GM21360 (cell line): ENCODE measurements around the gene ADPRHL1.
"Not testable (repeated sequence)": the region's sequence is repeated elsewhere in the genome, so short reads cannot be mapped to it uniquely, and the experiment has no call there.

Source experiments
- ATAC-seq: cut with Tn5 transposase; IDR thresholded peaks from one replicate; pipeline ENCODE4 v1.9.1; 2021; ENCODE audit warnings: mild to moderate bottlenecking, moderate library complexity; ENCODE audit not compliant: unreplicated experiment

ADPRHL1 gene

GRCh38 chr13:113437408-113438010, 15.8 kb downstream of the ADPRHL1 start:
- no peak for ATAC-seq

- not testable (repeated sequence) for ATAC-seq
Measured at GRCh38 chr13:113436866-113437265, 16.4 kb downstream of the ADPRHL1 start.

DNA sequence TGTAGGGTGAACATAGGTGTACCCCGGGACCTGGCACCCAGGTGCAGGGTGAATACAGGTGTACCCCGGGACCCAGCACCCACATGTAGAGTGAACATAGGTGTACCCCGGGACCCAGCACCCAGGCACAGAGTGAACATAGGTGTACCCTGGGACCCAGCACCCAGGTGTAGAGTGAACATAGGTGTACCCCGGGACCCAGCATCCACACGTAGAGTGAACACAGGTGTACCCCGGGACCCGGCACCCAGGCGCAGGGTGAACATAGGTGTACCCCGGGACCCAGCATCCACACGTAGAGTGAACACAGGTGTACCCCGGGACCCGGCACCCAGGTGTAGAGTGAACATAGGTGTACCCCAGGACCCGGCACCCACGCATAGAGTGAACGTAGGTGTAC, 17.4 kb downstream of the ADPRHL1 start:
- ATAC-seq, result not testable (repeated sequence)

DNA sequence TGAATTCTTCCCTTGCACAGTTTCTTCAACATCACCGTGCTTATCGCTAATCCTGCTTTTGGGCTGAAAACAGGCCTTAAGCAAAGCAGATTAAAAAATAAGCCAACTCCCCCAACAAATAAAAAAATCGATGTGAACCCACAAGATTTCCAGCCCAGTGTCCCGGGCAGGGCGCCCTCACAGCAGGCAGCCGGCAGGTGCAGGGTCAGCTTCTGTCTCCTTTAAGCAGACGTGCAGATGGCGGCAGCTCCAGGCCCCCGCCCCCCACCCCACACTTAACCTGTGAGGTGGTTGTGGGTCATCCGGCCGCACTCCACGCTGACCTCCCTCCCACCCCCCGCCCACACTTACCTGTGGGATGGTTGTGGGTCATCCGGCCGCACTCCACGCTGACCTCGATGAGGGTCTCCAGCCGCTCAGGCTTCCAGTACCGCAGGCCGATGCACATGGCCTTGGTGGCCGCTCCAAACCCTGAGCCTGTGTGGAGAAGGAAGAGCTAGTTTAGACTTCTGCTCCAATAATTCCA, 19.8 kb downstream of the ADPRHL1 start:
- no peak for ATAC-seq

- no peak for ATAC-seq
Measured at GRCh38 chr13:113432506-113433270, 20.6 kb downstream of the ADPRHL1 start.

- no peak for ATAC-seq
Measured at GRCh38 chr13:113431171-113431570, 22.1 kb downstream of the ADPRHL1 start.

DNA sequence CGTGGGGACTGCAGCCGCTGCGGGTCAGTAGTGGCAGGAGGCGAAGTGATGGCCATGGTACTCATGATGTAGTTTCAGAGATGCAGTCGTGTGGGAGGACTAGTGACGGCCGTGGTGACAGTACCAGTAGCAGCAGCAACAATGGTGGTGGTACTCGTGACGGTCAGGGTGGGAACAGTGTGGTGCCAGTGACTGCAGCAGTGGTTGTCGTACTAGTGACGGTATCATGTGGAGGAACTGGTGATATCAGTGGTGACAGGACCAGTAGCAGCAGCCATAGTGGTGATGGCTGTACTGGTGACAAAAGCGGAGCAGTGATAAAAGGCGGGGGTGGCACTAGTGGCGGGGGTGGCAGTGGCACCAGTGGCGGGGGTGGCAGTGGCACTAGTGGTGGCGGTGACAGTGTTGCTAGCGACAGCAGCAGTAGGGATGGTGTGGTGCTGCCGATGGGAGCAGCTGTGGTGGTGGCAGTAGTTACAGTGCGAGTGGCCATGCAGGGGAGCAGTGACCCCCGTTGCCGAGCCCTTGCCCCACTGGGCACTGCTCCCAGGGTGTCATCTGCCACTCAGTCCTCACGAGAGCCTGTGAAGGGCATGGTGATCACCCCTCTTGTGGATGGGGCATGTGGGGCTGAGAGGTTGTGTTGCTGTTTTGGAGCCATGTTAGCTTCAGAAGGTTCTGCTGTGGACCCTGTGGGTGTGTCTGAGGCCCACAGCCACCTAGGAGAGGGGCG, 22.7 kb downstream of the ADPRHL1 start:
- ATAC-seq, result no peak

DNA sequence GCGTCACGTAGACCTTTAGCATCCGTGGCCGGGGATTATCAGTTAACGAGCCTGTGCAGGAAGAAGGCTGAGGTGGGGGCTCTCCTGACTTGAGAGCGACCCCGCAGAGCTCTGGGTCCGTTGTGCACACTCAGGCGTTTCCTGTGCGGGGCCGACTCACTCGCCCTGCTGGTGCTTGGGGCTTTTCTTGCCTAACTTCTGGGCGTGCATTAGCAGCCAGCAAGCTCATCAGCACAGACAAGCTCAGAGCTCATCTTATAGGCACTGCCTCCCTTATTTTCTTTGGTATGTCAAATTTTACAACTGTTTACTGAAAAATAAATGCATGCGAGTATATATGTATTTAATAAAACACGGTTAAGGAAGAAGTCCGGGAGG, 23.7 kb downstream of the ADPRHL1 start:
- ATAC-seq, result no peak

- ATAC-seq, result no peak
Measured at GRCh38 chr13:113428871-113429607, 24.2 kb downstream of the ADPRHL1 start.

- no peak for ATAC-seq
Measured at GRCh38 chr13:113428469-113428865, 24.8 kb downstream of the ADPRHL1 start.

DNA sequence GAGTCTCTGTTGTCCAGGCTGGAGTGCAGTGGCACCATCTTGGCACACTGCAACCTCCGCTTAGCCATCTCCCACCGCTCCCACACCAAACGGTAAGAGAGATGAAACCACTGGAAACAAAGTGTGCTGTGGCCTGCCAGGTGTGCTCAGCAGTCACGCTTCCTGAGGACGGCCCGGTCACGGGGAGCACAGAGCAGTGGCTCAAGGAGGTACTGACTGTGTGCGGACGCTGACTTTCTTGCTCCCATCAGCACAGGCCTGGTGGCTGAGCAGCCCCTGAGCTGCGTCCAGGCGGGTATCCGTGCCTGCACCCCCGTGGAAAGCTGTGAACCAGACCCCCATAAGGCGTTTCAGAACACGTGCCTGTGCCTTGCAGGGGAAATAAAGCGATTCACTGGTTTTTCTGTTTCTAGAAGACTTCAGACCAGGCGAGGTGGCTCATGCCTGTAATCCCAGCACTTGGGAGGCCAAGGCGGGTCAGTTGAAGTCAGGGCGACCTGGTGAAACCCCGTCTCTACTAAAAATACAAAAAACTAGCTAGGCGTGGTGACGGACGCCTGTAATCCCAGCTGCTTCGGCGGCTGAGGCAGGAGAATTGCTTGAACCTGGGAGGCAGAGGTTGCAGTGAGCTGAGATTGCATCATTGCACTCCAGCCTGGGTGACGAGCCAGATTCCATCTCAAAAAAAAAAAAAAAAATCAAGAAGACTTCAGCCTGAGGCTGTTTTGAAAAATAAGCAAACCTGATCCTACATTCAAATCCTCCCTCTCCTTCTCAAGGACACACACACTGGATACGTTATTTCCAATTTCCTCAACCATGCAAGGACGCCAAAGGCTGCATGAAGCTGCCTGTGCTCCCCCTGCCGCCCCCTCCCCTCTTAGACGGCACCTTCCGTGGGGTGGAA, 25.5 kb downstream of the ADPRHL1 start:
- ATAC-seq, result no peak

DNA sequence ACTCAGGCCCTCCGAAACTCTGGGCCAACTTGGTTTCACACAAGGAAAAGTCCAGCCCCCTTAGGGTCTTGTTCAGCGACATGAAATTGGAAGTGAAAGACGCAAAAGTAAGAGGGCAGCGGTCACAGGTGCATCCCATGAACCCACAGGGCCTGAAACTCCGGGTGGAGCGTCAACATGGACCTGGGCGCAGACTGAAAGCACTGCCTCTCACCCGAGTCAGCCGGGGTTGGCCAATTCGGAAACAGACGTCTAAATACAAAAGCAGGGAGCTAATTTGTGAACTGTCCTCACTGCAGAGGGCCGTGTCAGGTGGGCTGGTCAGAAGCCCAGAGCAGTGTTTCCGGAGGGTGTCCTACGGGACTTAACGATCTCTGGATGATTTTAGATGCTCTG, 26.7 kb downstream of the ADPRHL1 start:
- no peak for ATAC-seq

- ATAC-seq, result no peak
Measured at GRCh38 chr13:113425941-113426590, 27.2 kb downstream of the ADPRHL1 start.

DNA sequence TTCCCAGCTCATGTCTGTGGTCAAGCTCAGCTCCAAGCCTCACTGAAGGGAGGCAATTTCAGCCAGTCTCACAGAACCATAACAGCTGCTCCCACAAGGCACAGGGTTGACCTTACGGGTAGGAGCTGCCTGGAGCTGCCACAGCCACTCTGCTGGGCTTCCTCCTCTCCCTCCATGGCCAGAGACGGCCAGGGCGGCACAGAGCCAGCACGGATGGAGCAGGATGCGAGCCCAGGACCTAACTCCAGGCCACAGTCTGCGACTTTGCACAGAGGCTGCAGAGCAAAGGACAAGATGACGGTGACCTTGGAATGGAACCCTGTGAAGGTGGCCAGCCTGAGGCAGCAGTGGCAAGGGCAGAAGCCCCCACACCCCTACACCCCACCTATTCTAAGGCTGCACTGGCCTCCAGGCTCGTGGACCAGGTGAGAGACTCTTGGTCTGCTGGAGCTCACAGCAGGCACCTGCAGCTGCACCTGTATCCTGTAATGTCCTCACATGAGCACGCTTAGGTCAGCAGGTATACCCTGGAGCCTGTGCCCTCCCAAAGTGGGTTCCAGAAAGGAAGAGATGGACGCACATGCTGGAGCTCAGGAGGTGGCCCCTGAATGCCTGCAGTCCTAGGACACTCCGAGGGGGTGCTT, 29.6 kb downstream of the ADPRHL1 start:
- no peak for ATAC-seq

DNA sequence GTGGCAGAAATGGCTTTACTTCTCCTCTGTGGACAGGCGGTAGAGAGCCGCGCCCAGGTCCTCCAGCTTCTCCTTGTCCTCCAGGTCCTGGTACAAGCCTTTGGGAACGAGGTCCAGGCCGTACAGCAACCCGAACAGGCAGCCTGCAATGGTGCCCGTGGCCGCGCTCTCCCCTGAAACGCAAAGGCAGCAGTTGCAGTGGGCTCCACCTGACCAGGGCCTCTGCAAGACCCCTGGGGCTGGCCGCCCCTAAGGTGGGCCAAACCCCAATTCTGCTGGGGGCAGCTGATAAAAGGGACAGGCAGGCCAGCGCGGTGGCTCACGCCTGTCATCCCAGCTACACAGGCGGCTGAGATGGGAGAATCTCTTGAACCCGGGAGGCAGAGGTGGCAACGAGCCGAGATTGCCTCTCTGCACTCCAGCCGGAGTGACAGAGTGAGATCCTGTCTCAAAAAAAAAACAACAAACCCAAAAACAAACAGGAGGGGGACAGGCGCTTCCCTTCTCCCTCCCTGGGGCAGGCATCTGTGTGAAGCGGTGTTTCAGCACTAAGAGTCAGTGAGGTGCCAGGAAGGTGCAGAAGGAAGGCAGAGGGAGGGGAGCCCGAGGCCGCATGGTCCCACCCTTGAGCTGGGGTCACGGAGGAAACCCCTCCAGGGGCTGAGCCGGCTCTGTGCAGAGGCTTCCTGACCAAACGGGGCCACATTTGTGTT, 30.3 kb downstream of the ADPRHL1 start:
- no peak for ATAC-seq

DNA sequence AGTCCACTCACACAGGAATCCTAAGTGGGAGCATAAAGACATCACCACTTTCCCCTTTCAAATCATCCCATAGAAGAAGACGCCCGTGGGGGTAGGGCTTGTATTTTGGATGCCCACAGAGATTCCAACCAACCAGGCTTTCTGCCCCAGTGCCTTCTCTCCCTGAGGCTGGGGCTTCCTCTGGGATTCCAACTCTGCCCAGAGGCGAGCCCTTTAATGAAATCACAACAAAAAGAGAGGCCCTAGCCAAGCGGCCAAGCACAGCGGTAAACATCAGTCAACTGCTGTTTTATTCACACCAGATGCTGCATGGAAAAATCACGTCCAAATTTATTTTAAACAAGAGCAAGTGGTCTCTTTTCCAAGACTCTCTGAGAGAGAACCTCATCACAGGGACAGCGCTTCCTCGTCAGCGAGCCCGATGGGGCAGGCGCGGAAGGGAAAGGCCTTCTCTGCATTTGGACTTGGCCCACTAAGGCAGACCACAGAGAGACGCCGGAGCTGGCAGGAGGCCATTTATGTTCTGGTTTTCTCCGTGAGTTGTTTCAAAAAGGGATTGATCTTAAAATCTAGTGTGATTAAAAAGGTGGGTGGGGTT, 31.5 kb downstream of the ADPRHL1 start:
- ATAC-seq, result no peak

- ATAC-seq, result no peak
Measured at GRCh38 chr13:113420833-113421600, 32.3 kb downstream of the ADPRHL1 start.
